B cell (primary cell): ENCODE data around the gene RANBP3L. TPM values are rescaled to one million over a fixed set of nuclear protein-coding genes. Genes with fewer than 3 reads are reported as not detected.

Source experiments
- ATAC-seq: fragments of 200-7000 bp; cut with Tn5 transposase; one replicate; pipeline ENCODE4 v1.10.0; 2021; ENCODE audit warnings: low read depth, mild to moderate bottlenecking, moderate number of reproducible peaks, moderate library complexity
- CTCF ChIA-PET: fragments of 350-600 bp; sonication (Branson Sonifier 250); formaldehyde crosslinking; loops from one replicate; lab custom pipeline; 2021; ENCODE audit warnings: antibody characterized with exemption, inconsistent platforms; lab: Charles Lee
- POLR2A ChIA-PET: fragments of 350-600 bp; sonication (Branson Sonifier 250); formaldehyde crosslinking; loops from one replicate; lab custom pipeline; 2021; ENCODE audit warnings: antibody characterized with exemption; lab: Charles Lee
- DNase-seq: peaks from one replicate; pipeline ENCODE4 v3.0.0; 2013
- H2AFZ ChIP-seq: 2 replicates; pipeline ENCODE4 v1.6.1; 2012; ENCODE audit warnings: mild to moderate bottlenecking, low read depth, low read length; ENCODE audit not compliant: insufficient read depth, poor library complexity, severe bottlenecking
- H3K27ac ChIP-seq, 2 donors: 1 replicate in 1 of 2; 2 replicates in 1 of 2; pipeline ENCODE4 v1.5.1; 2012 to 2013; ENCODE audit warnings: low read length in 2 of 2, mild to moderate bottlenecking in 2 of 2, moderate library complexity in 1 of 2
- H3K27me3 ChIP-seq, 4 experiments: fragments of 200-600 bp in 1 of 4; sonication (generic) in 1 of 4; replicated peaks in 1 of 4; 1 replicate in 2 of 4; 2 replicates in 2 of 4; pipeline versions ENCODE4 v1.6.1 to v1.7.0; 2013 to 2016; ENCODE audit warnings: low read length in 3 of 4, mild to moderate bottlenecking in 2 of 4, mixed read lengths in 1 of 4, moderate library complexity in 1 of 4; ENCODE audit not compliant: insufficient read depth in 4 of 4, control insufficient read depth in 3 of 4; ENCODE audit errors: control extremely low read depth in 1 of 4
- H3K36me3 ChIP-seq, 2 experiments: replicated peaks in 1 of 2; 1 replicate in 1 of 2; 2 replicates in 1 of 2; pipeline versions ENCODE4 v1.6.1 to v1.7.1; 2013; ENCODE audit warnings: low read length in 1 of 2; ENCODE audit not compliant: insufficient read depth in 2 of 2, control insufficient read depth in 1 of 2; ENCODE audit errors: control extremely low read depth in 1 of 2, extremely low read depth in 1 of 2
- H3K4me1 ChIP-seq, 2 donors: fragments of 200-600 bp in 1 of 2; sonication (generic) in 1 of 2; 1 replicate in 1 of 2; 2 replicates in 1 of 2; pipeline versions ENCODE4 v1.5.1 to v1.6.1; 2013 to 2017; ENCODE audit warnings: low read length in 2 of 2; ENCODE audit not compliant: control insufficient read depth in 2 of 2, insufficient read depth in 2 of 2
- H3K4me2 ChIP-seq: replicated peaks from 2 replicates; pipeline ENCODE3; 2012; ENCODE audit warnings: mild to moderate bottlenecking, low read depth, low read length; ENCODE audit not compliant: poor library complexity, severe bottlenecking
- H3K4me3 ChIP-seq, 5 experiments: fragments of 200-600 bp in 1 of 5; sonication (generic) in 1 of 5; 1 replicate in 3 of 5; 2 replicates in 2 of 5; pipeline versions ENCODE4 v1.5.1 to v1.7.0; 2011 to 2016; ENCODE audit warnings: low read length in 4 of 5, mild to moderate bottlenecking in 4 of 5, low read depth in 2 of 5, control low read depth in 1 of 5, moderate library complexity in 1 of 5; ENCODE audit not compliant: insufficient read depth in 1 of 5; ENCODE audit errors: control extremely low read depth in 1 of 5, extremely low read depth in 1 of 5
- H3K79me2 ChIP-seq: fragments of 200-600 bp; sonication (generic); one replicate; pipeline ENCODE4 v1.6.0; 2016; ENCODE audit warnings: low read length; ENCODE audit not compliant: control insufficient read depth, insufficient read depth
- H3K9ac ChIP-seq: fragments of 200-600 bp; sonication (generic); 2 replicates; pipeline ENCODE4 v1.6.1; 2017; ENCODE audit warnings: mild to moderate bottlenecking, low read length, moderate library complexity
- H3K9me3 ChIP-seq, 3 donors: one replicate each; pipeline versions ENCODE4 v1.6.1 to v1.7.1; 2013; ENCODE audit warnings: low read length in 2 of 3; ENCODE audit not compliant: control insufficient read depth in 2 of 3, insufficient read depth in 1 of 3; ENCODE audit errors: control extremely low read depth in 1 of 3
- H4K20me1 ChIP-seq: 2 replicates; pipeline ENCODE4 v1.6.0; 2012; ENCODE audit warnings: mild to moderate bottlenecking, low read length; ENCODE audit not compliant: insufficient read depth, control insufficient read depth, poor library complexity, severe bottlenecking
- H3K27ac Mint-ChIP-seq: one replicate; pipeline ENCODE4 v1.8.0; 2021; ENCODE audit warnings: mixed read lengths
- H3K27me3 Mint-ChIP-seq: one replicate; pipeline ENCODE4 v1.8.0; 2021; ENCODE audit warnings: mixed read lengths
- H3K4me1 Mint-ChIP-seq: one replicate; pipeline ENCODE4 v1.8.0; 2021; ENCODE audit warnings: mixed read lengths
- H3K4me3 Mint-ChIP-seq: one replicate; pipeline ENCODE4 v1.8.0; 2021; ENCODE audit warnings: mixed read lengths
- H3K9me3 Mint-ChIP-seq: one replicate; pipeline ENCODE4 v1.8.0; 2022; ENCODE audit warnings: mixed read lengths; ENCODE audit not compliant: insufficient read depth
- EZH2 ChIP-seq: IDR thresholded peaks from 2 replicates; pipeline ENCODE4 v1.6.1; 2012; ENCODE audit warnings: borderline replicate concordance, low read depth, mild to moderate bottlenecking, moderate library complexity, low read length; ENCODE audit not compliant: insufficient read depth, poor library complexity, severe bottlenecking
- WGBS: methylation state at CpG from one replicate; pipeline ENCODE4 v1.1.5; 2013; ENCODE audit warnings: missing lambda C conversion rate; ENCODE audit not compliant: insufficient coverage; 5-methylcytosine and 5-hydroxymethylcytosine counted together
- intact Hi-C: fragments of 100-400 bp; cut with micrococcal nuclease; formaldehyde crosslinking; loops from one replicate; pipeline ENCODE4 v1.10.0; 2022
- polyA plus RNA-seq: library from polyadenylated mRNA; depleted of rRNA; stranded (reverse); fragments of >200 nt; gene quantifications from 2 replicates; pipeline ENCODE4 v1.2.3, GENCODE V29; 2012
- total RNA-seq, 2 donors: library from RNA; stranded (reverse); fragments of 120-200 nt in 1 of 2; gene quantifications; 1 replicate in 1 of 2; 2 replicates in 1 of 2; pipeline versions ENCODE4 v1.2.3 to v1.2.4, GENCODE V29; 2013 to 2022
- TF ChIP-seq, protein P1 (sequence below): fragments of 200-600 bp; IDR thresholded peaks from one replicate; pipeline ENCODE4 v1.8.0; 2022; ENCODE audit warnings: antibody characterized with exemption, mild to moderate bottlenecking

RANBP3L gene
- total and polyA plus RNA-seq, 2 donors (not counting 1 experiment from before 2014, with no cell fraction given) = not detected

DNA sequence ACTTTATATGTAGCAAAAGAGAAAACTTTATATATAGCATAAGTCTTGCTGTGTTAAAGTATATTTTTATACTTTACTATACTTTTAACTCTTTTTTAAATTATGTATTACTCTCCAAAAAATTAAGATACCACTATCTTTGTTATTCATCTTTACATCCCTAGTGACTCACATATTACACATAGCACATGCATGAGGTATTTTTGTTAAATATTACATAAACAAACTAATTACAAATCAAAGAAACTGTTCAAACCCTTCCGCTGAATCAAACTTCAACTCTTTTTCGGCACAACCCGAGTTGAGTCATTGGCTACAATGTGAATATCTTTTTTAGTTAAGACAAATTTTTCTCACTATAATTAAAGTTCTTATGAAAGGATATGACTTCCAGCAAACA, 92.0 kb downstream of the RANBP3L start:
- TF ChIP-seq EZH2 = no peak
- TF ChIP-seq, protein P1, sequence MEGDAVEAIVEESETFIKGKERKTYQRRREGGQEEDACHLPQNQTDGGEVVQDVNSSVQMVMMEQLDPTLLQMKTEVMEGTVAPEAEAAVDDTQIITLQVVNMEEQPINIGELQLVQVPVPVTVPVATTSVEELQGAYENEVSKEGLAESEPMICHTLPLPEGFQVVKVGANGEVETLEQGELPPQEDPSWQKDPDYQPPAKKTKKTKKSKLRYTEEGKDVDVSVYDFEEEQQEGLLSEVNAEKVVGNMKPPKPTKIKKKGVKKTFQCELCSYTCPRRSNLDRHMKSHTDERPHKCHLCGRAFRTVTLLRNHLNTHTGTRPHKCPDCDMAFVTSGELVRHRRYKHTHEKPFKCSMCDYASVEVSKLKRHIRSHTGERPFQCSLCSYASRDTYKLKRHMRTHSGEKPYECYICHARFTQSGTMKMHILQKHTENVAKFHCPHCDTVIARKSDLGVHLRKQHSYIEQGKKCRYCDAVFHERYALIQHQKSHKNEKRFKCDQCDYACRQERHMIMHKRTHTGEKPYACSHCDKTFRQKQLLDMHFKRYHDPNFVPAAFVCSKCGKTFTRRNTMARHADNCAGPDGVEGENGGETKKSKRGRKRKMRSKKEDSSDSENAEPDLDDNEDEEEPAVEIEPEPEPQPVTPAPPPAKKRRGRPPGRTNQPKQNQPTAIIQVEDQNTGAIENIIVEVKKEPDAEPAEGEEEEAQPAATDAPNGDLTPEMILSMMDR = no peak
- Histone ChIP-seq H3K27me3 (no peaks in the 10 kb centered on the region), H4K20me1 (no peaks in the 10 kb centered on the region), H3K9me3 (no peaks in the 10 kb centered on the region), H3K27ac (no peak overlapping the region), H2AFZ (no peak overlapping the region), H3K36me3 (no peaks in the 10 kb centered on the region), H3K79me2 (no peaks in the 10 kb centered on the region), H3K4me1 (no peaks in the 10 kb centered on the region), H3K4me3 (no peak overlapping the region), H3K4me2 (no peak overlapping the region), H3K9ac (no peak overlapping the region)
- Mint-ChIP-seq H3K9me3 (peaks cover 3% of the 10 kb centered on the region), H3K27me3 (no peaks in the 10 kb centered on the region), H3K27ac (no peak overlapping the region), H3K4me3 (no peak overlapping the region), H3K4me1 (no peaks in the 10 kb centered on the region)
- DNase-seq (no peak), ATAC-seq (no peak)
- CTCF ChIA-PET = no interaction called here
- intact Hi-C loops = no loop called here
- POLR2A ChIA-PET = no interaction called here
- WGBS = no CpG with 5 or more reads among the region's 3 CpGs

DNA sequence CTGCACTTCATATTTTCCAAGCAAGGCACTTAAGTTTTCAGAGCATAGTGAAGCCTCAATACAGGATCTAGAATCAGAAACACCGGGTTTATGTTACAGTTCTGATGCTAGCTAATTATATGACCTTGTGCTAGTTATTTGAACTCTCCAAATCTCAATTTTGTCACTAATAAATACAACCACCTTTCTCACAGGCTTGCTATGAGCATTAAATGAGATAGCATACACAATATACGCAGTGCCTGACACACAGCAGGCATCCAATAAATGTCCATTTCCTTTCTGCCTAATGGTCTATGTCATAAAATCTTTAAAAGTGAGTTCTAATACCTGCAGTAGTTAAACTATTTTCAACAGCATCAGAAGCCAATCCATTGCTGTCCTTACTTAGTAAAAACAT, 92.9 kb downstream of the RANBP3L start:
- no peak overlapping the region for H3K4me3 ChIP-seq
- no peak overlapping the region for H3K27ac Mint-ChIP-seq
- ChIA-PET CTCF (no interaction called here), POLR2A (no interaction called here)
- H3K4me1 Mint-ChIP-seq = no peaks in the 10 kb centered on the region
- intact Hi-C loops = no loop called here
- no peaks in the 10 kb centered on the region for H4K20me1 ChIP-seq
- TF ChIP-seq, protein P1 = no peak
- TF ChIP-seq EZH2 = no peak
- H2AFZ ChIP-seq = no peak overlapping the region
- no peaks in the 10 kb centered on the region for H3K4me1 ChIP-seq
- H3K79me2 ChIP-seq = no peaks in the 10 kb centered on the region
- peaks cover 3% of the 10 kb centered on the region for H3K9me3 Mint-ChIP-seq
- no peak overlapping the region for H3K4me2 ChIP-seq
- no peaks in the 10 kb centered on the region for H3K27me3 Mint-ChIP-seq
- ATAC-seq = no peak
- H3K27me3 ChIP-seq = no peaks in the 10 kb centered on the region
- no peak for DNase-seq
- H3K4me3 Mint-ChIP-seq = no peak overlapping the region
- no peaks in the 10 kb centered on the region for H3K9me3 ChIP-seq
- no peak overlapping the region for H3K27ac ChIP-seq
- H3K9ac ChIP-seq = no peak overlapping the region
- no peaks in the 10 kb centered on the region for H3K36me3 ChIP-seq
- WGBS = no CpG with 5 or more reads among the region's 2 CpGs
